ENCODE data around the gene ITPK1.

Gene ITPK1

GRCh38 chr14:92937051-92937937, 178.4 kb downstream of the ITPK1 start:
- no peak for DNase-seq (ENCODE audit: low spot score)

DNA sequence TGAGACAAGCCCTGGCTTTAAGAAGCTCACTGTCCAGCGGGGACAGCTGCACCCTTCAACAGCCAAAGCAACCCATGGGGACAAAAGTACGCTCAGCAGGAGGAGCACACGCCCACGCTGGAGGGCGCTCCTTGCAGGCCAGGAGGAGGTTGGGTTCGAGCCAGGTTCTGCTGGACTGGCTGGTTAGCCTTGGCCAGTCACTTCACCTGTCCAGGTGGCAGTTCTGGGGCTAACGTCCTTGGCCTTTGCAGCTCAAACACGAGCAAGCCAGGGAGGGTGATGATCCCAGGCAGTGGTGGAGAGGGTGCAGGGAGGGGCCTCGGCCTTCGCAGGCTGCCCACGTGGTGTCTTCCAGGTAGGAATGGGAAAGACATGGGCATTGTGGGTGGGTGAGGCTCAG, 179.6 kb downstream of the ITPK1 start:
- no peak for DNase-seq (ENCODE audit: low spot score)

GRCh38 chr14:92935446-92935845, 180.3 kb downstream of the ITPK1 start:
- DNase-seq (ENCODE audit: low spot score), result no peak

DNA sequence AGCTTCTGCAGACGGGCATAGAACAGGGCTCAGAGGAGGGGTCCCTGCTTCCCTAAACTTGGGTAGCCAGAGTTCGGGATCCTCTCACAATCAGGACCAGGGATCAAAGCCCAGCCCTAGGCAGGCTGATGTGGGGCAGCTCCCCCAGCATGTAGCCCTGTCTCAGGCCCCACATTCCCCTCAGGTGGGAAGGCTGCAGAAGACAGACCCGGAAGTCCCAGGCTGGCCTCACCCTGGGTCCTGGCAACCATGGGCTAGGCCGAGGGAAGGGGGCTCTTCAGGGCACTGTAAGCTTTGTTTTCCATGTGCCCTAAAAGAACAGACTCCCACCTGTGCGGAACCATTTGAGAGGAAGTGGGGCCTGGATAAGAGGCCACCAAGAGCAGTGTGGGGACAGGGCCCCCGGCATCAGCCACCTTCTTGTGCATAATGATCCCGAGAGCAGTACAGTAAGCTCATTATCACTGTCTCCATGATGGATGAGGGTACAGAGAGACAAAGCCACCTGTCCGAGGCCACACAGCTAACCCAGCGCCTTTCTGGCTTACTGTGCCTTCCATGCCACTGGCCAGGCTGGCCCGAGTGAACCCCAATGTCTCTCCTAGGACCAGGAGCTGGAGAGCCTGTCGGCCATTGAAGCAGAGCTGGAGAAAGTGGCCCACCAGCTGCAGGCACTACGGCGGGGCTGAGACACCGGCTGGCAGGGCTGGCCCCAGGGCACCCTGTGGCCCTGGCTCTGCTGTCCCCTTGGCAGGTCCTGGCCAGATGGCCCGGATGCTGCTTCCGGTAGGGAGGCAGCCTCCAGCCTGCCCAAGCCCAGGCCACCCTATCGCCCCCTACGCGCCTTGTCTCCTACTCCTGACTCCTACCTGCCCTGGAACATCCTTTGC, 181.3 kb downstream of the ITPK1 start:
- no peak for DNase-seq (ENCODE audit: low spot score)

GRCh38 chr14:92933481-92933880, 182.2 kb downstream of the ITPK1 start:
- DNase-seq (ENCODE audit: low spot score), result no peak

DNA sequence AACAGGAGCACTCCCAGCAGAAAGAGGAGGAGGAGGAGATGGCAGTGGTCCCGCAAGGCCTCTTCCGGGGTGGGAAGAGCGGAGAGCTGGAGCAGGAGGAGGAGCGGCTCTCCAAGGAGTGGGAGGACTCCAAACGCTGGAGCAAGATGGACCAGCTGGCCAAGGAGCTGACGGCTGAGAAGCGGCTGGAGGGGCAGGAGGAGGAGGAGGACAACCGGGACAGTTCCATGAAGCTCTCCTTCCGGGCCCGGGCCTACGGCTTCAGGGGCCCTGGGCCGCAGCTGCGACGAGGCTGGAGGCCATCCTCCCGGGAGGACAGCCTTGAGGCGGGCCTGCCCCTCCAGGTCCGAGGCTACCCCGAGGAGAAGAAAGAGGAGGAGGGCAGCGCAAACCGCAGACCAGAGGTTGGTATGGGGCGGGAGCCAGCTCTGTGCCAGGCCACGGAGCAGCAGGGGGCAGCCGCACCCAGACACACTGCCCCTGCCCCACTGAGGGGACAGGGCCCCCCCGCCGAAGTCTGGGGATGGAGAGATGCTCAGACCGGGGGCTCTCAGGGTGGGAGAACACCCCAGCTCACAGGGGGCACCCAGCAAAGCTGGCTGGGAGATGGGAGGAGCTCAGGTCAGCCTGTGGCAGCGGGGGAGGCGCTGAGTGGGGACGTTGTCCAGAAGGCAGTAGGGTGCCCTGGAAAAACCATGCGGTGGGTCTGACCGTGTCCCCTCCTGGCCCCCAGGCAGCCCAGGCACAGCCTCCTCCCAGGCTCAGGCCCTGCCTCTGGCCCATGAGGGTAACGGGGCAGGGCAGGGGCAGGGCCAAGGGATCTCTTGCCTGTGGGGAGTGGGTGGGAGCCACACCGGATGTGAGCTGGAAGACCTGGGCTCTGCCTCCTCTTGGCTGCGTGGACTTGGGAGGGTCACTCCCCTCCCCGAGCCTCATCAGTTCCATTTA, 183.0 kb downstream of the ITPK1 start:
- no peak for DNase-seq (ENCODE audit: low spot score)

GRCh38 chr14:92931681-92932447, 183.9 kb downstream of the ITPK1 start:
- DNase-seq (ENCODE audit: low spot score), result no peak

- peak; percentile 81 for DNase-seq (ENCODE audit: low spot score)
These were observed 184.8 kb downstream of the ITPK1 start for GRCh38 chr14:92930737-92931602.

- no peak for DNase-seq (ENCODE audit: low spot score)
These were observed 185.8 kb downstream of the ITPK1 start for GRCh38 chr14:92929689-92930608.

DNA sequence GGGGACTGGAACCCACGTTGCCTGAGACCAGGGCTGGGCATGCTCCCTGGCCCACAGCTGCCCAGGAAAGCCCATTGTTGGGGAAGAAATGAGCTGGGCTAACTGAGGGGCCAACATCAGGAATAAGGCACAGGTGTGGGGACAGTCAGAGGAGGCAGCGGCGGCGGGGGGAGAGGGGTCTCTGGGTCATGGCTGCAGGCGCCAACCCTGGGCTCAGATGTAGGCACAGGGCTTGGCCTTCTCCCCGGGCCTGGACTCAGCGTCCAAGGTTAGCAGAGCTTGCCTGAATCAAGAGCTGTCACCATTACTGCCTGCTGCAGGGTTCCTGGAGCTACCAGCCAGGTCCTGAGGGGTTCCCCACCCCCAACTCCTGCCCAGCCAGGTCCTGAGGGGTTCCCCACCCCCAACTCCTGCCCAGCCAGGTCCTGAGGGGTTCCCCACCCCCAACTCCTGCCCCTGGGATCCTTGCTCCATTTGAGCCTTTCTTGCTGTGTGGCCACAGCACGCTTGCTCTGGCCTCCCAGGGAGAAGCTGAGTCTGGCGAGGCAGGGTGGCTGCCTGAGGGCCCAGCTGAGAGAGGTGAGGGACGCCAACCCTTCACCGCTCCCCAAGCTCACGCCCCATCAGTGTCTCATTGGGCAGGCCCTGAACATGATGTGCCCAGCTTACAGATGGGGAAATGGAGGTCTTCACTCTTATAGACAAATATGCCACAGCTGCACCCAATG, 186.6 kb downstream of the ITPK1 start:
- DNase-seq (ENCODE audit: low spot score), result no peak

GRCh38 chr14:92928258-92928629, 187.5 kb downstream of the ITPK1 start:
- DNase-seq (ENCODE audit: low spot score), result no peak

- no peak for DNase-seq (ENCODE audit: low spot score)
These were observed 188.1 kb downstream of the ITPK1 start for GRCh38 chr14:92927349-92928257.

GRCh38 chr14:92926931-92927330, 188.8 kb downstream of the ITPK1 start:
- no peak for DNase-seq (ENCODE audit: low spot score)

- no peak for DNase-seq (ENCODE audit: low spot score)
These were observed 189.4 kb downstream of the ITPK1 start for GRCh38 chr14:92926180-92926845.

GRCh38 chr14:92925446-92925845, 190.3 kb downstream of the ITPK1 start:
- DNase-seq (ENCODE audit: low spot score), result no peak

GRCh38 chr14:92924247-92924646, 191.5 kb downstream of the ITPK1 start:
- no peak for DNase-seq (ENCODE audit: low spot score)

GRCh38 chr14:92923744-92924103, 192.0 kb downstream of the ITPK1 start:
- no peak for DNase-seq (ENCODE audit: low spot score)
